GM21786 (cell line): ENCODE data around the gene SNTG2.
"Not testable (repeated sequence)": the region's sequence is repeated elsewhere in the genome, so short reads cannot be mapped to it uniquely, and the experiment has no call there.

ENCODE experiments used
- ATAC-seq: cut with Tn5 transposase; IDR thresholded peaks from one replicate; pipeline ENCODE4 v1.9.1; 2021; ENCODE audit not compliant: unreplicated experiment

The SNTG2 gene

DNA sequence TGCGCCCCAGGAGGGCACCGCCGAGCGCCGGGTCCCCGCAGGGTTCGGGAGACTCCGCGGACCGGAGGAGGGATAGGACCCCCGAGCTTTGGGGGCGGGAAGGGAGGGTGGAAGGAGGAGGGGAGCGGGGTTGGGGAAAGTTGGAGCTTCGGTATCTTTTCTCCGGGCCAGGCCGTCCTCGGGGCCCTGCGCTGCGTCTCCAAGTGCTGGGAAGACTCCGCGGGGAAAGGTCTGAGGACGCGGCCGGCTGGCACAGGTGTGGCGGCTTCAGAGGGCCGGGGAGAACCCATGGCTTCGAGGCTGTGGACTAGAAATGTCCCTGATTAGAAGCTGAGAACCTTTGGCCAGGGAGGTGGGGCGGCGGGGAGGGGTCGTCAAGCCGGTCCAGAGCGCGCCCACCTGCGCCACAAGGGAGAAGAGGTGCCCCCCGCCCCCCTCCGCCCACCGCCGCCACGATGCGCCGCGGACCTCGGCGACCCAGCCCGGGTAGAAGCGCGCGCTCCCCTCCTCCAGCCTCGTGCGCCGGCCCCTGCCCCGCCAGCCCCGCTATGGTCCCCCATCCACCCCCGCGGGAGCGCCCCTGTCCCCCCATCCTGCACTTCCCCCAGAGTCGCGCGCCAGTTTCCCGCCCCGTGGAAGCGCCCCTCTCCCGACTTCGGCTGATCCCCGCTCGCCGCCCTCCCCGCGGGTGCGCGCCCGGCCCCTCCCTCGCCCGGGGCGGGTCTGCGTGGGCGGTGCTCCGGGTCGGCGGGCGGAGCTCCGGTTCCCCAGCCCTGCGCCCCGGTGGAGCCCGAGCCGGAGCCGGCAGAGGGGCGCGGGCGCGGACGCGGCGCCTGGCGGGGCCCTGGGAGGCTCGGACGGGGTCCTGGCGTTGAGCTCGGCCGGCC lies at the start of gene SNTG2:
Gene SNTG2, plus strand, starts transcription at position 770 of the 887 bp plus-strand sequence. CDS start 148 bp downstream, outside the sequence.
- ATAC-seq, result no peak

DNA sequence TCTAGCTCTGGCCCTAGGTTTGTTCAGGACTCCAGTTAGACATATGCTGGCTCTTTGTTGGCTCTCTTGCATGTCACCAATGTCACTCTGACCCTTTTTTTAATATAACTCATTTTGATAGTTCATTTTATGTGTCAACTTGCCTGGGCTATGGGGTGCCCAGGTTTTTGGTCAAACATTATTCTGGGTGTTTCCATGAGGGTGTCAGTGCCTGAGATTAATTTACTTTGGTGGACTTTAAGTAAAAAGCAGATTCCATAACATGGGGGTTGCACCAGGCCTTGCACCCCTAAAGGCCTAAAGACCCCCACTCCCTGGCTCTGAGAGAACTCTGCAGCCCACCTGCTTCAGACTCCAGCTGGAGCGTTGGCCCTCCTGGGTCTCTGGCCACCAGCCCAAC lies 48.1 kb upstream of the SNTG2 start:
- ATAC-seq, result no peak

- ATAC-seq, result no peak
Observed at GRCh38 chr2:903223-903900, 47.3 kb upstream of the SNTG2 start.

GRCh38 chr2:904246-905024 lies 46.2 kb upstream of the SNTG2 start:
- no peak for ATAC-seq

DNA sequence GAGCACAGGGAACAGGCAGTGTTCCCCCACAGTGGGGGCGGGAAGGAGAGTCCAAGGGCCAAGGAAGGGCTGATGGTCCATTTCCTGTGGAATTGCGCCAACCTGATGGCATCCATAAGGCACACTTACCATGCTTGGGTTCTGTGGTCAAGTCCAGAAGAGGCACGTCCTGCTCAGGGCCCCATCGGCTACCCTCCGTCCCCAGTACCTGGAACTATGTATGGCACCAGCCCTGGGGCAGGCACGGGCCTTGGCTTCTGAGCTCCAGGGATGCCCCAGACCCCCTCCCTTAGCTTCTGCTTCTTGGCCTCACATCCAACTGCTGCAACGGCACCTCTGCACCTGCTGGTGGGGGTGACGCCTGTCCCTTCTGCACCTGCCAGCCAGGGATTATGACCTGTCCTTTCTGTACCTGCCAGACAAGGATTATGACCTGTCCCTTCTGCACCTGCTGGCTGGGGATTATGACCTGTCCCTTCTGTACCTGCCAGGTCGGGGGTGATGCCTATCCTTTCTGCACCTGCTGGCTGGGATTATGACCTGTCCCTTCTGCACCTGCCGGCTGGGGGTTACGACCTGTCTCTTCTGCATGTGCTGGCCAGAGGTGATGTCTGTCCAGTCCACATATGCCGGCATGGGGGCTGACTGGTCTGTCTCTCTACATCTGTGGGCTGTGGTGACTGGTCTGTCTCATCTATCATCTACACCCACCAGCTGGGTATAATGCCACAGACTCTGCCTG lies 45.4 kb upstream of the SNTG2 start:
- no peak for ATAC-seq

- ATAC-seq, result no peak
Observed at GRCh38 chr2:905833-906140, 44.9 kb upstream of the SNTG2 start.

DNA sequence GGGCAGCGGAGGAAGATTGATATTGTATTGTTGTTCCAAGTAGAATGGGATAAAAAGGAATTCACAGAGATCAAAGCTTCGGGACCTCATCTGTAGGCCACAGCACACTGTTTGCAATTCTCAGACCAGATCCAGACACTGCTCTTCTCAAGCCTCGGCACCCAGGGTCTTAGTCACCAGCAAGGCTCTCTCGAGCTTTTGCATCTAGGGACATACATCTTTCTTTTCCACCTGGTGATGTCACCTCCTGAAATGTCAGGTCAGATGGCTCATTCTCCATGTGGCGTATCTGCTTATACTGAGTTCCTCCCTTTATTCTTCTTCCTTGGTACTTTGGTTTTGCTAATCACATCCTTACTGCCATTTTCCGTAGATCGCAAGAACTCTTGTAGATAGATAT lies 42.9 kb upstream of the SNTG2 start:
- ATAC-seq, result no peak

- ATAC-seq, result no peak
Observed at GRCh38 chr2:908568-908967, 42.1 kb upstream of the SNTG2 start.

- ATAC-seq, result not testable (repeated sequence)
Observed at GRCh38 chr2:909764-910379, 40.8 kb upstream of the SNTG2 start.

DNA sequence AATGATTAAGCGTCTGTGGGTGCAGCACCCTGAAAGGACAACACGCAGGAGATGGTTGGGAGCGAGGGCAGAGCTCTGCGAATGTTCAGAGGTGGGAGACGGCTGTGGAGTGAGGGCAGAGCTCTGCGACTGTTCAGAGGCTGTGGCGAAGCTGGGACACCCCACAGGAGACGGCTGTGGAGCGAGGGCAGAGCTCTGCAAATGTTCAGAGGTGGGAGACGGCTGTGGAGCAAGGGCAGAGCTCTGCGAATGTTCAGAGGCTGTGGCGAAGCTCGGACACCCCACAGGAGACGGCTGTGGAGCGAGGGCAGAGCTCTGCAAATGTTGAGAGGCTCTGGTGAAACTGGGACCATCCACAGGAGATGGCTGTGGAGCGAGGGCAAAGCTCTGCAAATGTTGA lies 40.0 kb upstream of the SNTG2 start:
- no peak for ATAC-seq

GRCh38 chr2:915979-916378 lies 34.7 kb upstream of the SNTG2 start:
- no peak for ATAC-seq

- no peak for ATAC-seq
Observed at GRCh38 chr2:916935-917334, 33.7 kb upstream of the SNTG2 start.

DNA sequence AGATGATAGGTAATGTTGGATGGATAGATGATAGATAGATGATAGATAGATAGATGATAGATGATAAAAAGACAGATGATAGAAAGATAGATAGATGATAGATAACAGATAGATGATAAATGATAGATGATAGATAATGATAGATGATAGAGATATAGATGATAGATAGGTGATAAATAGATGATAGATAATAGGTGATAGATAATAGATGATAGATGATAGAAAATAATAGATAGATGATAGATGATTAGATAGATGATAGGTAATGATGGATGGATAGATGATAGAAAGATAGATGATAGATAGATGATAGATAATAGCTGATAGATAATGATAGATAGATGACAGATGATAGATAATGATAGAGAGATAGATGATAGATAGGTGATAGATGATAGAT lies 31.0 kb upstream of the SNTG2 start:
- ATAC-seq, result no peak

DNA sequence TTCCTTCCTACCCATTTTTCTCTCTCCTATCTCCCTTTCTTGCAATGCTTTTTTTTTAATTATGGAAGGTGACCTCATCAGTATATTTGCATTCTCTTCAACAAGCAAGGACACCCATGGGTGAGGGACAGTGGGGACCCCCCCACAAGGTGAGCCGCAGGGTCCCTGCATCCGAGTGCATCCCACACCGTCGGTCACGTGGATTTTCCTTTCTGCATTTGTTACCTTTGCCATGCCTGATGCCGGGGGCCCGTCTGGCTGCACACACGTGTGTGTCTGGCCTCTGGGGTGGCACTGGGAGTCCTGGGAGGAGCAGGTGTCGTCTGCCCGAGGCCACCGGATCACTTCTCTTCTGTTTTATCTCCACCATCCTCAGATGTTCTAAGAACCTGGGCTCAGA lies 30.1 kb upstream of the SNTG2 start:
- no peak for ATAC-seq

GRCh38 chr2:920999-921398 lies 29.6 kb upstream of the SNTG2 start:
- ATAC-seq, result no peak

- ATAC-seq, result no peak
Observed at GRCh38 chr2:922185-922584, 28.5 kb upstream of the SNTG2 start.

DNA sequence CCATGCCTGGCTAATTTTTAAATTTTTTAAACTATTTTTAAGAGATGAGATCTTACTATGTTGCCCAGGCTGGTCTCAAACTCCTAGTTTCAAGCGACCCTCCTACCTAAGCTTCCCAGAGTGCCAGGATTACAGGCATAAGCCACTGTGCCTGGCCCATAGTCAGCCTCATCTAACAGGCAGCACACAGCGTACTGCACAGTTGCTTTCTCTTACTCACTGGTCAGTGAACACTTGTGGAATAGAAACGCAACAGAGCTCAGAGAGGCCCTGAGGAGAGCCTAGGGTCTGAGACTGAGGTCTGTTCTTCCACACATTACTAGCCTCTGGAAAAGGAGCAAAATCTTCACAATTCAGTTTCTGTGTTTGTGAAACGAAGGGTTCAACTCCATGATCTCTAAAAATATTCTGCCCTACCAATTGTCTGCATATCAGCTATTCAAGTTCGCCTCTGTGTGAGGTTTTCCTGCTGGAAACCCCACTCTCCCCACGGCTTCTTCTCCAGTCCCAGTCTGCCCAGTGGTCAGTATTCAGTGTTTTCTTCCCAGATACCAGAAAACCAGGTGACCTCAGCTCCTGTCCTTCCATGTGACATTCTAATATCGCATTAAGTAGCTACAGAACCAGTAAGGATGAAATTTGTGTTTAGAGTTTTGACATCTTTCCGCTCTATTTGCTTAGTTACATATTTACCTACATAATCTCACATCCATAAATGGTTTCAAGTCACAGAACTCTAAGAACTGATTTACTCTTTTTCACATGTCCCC lies 26.6 kb upstream of the SNTG2 start:
- no peak for ATAC-seq

- no peak for ATAC-seq
Observed at GRCh38 chr2:924701-925100, 25.9 kb upstream of the SNTG2 start.

- no peak for ATAC-seq
Observed at GRCh38 chr2:925309-925708, 25.3 kb upstream of the SNTG2 start.

GRCh38 chr2:925711-926110 lies 24.9 kb upstream of the SNTG2 start:
- ATAC-seq, result no peak
